GM12873 (cell line): ENCODE measurements around the gene MCF2L.

Experiments
- TF ChIP-seq, protein P1 (sequence below): IDR thresholded peaks from 2 replicates; pipeline ENCODE4 v1.5.1; 2012; ENCODE audit warnings: low read depth, mild to moderate bottlenecking, moderate library complexity, low read length, control low read depth; ENCODE audit not compliant: insufficient read depth; ENCODE audit errors: missing control alignments

Gene MCF2L

DNA sequence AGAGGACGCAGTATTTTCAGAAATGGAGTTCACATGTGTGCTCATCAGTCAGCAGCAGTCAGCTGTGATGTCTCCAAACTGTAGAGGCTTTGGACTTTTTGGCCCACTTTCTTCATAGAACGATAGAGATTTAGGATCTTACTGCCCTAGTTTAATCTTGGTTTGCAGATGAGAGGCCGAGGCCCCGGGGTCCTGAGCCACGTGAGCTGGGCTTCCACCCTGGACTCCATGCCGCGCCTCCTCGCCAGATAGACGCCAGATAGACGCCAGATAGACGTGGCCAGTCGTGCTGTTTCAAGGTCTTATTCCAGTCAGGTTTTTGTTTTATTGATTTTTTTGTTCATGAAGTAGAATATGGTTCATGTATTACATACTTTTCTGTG lies 11.7 kb upstream of the MCF2L start:
- TF ChIP-seq, protein P1, sequence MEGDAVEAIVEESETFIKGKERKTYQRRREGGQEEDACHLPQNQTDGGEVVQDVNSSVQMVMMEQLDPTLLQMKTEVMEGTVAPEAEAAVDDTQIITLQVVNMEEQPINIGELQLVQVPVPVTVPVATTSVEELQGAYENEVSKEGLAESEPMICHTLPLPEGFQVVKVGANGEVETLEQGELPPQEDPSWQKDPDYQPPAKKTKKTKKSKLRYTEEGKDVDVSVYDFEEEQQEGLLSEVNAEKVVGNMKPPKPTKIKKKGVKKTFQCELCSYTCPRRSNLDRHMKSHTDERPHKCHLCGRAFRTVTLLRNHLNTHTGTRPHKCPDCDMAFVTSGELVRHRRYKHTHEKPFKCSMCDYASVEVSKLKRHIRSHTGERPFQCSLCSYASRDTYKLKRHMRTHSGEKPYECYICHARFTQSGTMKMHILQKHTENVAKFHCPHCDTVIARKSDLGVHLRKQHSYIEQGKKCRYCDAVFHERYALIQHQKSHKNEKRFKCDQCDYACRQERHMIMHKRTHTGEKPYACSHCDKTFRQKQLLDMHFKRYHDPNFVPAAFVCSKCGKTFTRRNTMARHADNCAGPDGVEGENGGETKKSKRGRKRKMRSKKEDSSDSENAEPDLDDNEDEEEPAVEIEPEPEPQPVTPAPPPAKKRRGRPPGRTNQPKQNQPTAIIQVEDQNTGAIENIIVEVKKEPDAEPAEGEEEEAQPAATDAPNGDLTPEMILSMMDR: no peak

DNA sequence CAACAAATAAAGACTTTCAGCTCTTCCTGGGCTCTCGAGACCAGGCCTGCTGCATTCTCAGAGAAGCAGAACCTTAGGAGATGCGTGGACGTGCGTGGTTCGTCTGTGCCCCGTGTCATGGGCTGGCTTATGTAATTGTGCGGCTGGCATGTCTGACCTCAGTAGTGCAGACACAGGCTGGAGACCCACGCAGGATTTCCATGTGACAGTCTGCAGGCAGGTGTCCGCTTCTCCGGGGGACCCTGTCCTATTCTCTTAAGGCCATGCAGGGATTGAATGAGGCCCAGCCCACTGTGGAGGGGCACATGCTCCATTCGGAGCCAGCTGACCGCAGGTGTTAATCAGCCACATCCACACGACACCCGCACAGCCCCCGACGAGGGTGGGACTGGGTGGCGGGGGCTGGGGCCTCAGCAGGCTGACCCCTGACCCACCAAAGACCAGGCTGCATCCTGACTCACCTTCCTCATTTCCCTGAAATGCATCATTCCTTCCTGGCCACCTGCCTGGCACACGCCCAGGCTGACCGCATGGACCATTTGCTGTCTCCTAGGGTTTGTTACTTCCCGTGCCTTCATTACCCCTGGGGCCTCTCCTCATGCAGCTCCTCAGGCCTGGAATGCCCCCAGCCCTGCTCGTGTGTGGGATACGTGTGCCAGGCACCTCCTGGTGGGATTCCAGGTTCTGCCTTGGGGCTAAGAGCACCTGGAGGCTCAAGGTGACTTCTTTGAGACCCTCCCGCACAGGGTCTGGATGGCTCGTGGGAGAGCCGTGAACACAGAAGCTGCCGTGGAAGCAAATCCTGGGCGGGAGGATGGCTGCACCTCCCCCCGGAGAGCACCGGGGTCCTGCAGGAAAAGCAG lies 10.7 kb upstream of the MCF2L start:
- TF ChIP-seq, protein P1: no peak

DNA sequence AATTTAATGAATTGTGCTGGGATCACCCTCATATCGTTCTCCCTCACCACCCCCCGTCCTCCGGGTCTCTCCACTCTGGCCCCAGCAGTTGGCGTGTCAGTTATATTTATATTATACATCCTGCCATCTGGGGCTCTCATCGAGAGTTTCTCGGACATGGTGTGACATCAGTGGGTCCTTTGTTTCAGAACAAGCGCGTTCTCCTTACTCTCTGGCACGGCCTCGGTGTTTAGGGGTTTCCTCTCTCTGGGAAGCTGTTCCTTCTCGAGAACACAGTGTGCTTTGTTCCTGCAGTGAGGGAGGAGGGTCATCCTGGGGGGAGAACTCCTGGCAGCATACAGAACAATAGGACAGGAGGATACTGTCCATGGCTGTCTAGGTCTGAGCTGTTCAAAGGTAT lies 9.8 kb upstream of the MCF2L start:
- TF ChIP-seq, protein P1: no peak

DNA sequence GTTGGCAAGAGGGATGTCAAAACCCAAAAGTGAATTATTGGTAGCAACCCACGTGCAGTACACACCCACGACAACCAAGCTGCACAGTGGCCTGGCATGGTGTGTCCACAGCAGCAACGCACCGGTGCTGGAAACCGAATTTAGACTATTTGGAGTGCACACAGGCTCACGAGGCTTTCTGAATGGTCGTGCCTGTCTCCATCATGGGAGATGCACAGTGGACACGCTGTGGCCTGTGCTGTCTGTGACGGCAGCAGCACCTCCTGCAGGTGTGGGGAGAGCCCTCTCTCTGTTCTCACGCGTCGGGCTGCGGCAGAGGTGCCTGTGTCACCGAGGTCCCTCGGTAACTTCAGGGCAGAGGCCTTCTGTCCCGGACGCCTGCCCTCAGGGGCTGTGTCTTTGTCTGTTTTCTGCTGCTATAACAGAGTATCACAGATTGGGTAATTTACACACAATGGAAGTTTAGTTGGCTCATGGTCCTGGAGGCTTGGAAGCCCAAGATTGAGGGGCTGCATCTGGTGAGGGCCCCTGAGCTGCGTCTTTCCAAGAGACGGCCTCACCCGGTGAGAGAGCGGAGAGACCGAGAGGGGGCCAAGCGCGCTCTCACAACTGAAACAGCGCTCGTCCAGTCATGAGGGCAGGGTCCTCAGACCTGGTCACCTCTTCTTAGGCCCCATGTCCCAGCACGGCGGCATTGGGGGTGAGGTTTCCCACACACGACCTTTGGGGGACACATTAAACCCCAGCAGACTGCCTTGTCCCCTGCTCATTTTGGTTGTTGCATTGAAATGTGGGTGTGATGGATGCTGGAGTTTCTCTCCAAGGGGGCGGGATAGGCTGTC lies 9.1 kb upstream of the MCF2L start:
- TF ChIP-seq, protein P1: no peak

DNA sequence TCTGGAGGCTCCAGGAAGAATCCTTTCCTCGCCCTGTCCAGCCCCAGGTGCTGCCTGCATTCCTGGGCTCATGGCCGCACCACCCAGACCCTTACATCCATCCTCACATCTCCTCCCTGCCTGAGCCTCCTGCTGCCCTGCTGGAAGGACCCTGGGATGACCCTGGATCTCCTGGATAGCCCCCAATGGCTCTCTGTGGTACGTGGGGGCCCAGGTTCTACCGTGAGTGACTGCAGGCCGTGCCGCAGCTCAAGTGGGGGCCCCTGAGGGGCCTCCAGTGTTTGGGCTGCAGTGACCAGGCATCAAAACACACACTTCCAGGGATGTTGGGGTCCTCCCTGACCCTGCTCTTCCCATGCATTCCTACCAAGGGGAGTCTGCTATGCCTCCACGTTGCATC lies 8.3 kb upstream of the MCF2L start:
- TF ChIP-seq, protein P1: no peak

DNA sequence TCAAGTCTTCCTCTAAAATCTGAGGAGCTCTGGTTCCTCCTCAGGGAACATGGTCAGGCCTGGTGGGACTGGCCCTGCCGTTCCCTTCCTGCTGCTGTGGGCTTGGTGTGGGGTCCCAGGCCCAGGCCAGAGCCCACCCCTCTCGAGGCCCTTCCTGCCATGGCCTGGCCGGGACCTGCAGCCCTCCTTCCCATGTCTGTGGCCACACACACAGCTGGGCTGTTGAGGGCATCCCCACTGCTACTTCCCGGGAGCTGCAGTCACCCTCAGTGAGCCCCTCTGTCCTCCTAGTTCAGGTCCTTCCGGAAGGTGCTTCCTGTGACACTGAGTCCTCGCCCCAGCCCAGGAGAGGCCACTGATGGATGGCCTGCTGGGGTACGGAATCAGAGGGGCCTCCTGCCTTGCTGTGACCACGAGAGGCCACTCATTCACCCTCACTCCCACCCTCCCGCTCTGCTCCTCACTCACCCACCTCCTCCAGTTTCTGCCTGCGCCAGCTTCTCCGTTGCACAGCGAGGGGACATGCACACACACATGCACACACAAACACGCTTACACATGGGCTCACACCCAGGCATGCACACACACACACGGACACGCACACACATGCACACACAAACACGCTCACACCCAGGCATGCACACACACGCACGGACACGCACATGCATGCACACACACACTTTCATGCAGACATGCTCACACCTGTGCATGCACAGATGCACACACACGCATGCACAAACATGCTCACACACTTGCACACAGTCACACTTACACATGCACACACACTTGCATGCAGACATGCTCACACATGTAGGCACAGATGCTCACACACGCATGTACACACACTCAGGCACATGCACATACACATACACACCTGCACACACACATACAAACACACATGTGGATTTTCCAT lies 7.3 kb upstream of the MCF2L start:
- TF ChIP-seq, protein P1: no peak
